ENCODE measurements around the gene POLQ. TPM values are rescaled to one million over a fixed set of nuclear protein-coding genes. Genes with fewer than 3 reads are reported as not detected.

Gene POLQ
- polyA plus RNA-seq, 1 donor (not counting 4 experiments of a cell fraction or from before 2014, with no cell fraction given) = 4.4 TPM

DNA sequence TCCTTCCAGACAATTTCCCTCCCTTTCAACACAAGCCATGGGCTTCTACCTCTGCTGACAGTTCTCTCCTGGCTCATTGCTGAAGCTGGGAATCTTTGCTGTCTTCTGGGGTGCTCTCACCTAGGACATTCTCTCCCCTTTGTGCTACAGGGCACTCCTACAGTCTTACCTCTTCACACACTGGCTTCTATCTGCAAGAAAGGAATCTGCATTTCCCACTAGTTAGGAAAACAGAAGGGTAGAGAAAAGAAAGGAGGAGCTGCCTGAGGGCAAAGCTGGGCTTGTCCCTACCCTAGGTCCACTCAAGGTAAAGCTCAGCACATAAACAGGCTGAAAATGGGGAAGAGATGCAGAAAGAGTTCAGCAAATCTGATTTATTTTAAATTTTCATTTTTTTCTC is 16.4 kb upstream of the POLQ start:
- H2AFZ ChIP-seq (ENCODE audit: control insufficient read depth, low read length) = no peak overlapping the region
- H3K9ac ChIP-seq (ENCODE audit: control insufficient read depth, extremely low read depth, insufficient read depth, low read length) = no peak overlapping the region
- H3K36me3 ChIP-seq (ENCODE audit: control insufficient read depth in 2 of 2, extremely low read depth in 1 of 2, insufficient read depth in 2 of 2, low read length in 2 of 2) = no peaks in the 10 kb centered on the region
- H3K27ac ChIP-seq (ENCODE audit: control insufficient read depth, insufficient read depth, low read length) = no peak overlapping the region
- H3K79me2 ChIP-seq (ENCODE audit: control insufficient read depth, insufficient read depth, low read length) = no peaks in the 10 kb centered on the region
- no peaks in the 10 kb centered on the region for H3K9me3 ChIP-seq (ENCODE audit: control insufficient read depth, low read depth, low read length)
- no peaks in the 10 kb centered on the region for H3K9me1 ChIP-seq (ENCODE audit: control insufficient read depth, extremely low read depth, insufficient read depth, low read length)
- H3K4me2 ChIP-seq (ENCODE audit: control insufficient read depth, extremely low read depth, insufficient read depth, low read depth, low read length) = no peak overlapping the region
- H3K27me3 ChIP-seq (ENCODE audit: control insufficient read depth, extremely low read depth, insufficient read depth, low read length) = no peaks in the 10 kb centered on the region
- DNase-seq (ENCODE audit: low read depth, low spot score) (no peak), FAIRE-seq (no peak)
- no peaks in the 10 kb centered on the region for H3K4me1 ChIP-seq (ENCODE audit: control insufficient read depth, extremely low read depth, insufficient read depth, low read length)
- H4K20me1 ChIP-seq (ENCODE audit: control insufficient read depth, extremely low read depth, insufficient read depth, low read length) = no peaks in the 10 kb centered on the region
- no peak overlapping the region for H3K4me3 ChIP-seq (ENCODE audit: control insufficient read depth in 2 of 3, extremely low read depth in 1 of 3, insufficient read depth in 2 of 3, low read depth in 1 of 3, low read length in 3 of 3)
- TF ChIP-seq, protein P1, sequence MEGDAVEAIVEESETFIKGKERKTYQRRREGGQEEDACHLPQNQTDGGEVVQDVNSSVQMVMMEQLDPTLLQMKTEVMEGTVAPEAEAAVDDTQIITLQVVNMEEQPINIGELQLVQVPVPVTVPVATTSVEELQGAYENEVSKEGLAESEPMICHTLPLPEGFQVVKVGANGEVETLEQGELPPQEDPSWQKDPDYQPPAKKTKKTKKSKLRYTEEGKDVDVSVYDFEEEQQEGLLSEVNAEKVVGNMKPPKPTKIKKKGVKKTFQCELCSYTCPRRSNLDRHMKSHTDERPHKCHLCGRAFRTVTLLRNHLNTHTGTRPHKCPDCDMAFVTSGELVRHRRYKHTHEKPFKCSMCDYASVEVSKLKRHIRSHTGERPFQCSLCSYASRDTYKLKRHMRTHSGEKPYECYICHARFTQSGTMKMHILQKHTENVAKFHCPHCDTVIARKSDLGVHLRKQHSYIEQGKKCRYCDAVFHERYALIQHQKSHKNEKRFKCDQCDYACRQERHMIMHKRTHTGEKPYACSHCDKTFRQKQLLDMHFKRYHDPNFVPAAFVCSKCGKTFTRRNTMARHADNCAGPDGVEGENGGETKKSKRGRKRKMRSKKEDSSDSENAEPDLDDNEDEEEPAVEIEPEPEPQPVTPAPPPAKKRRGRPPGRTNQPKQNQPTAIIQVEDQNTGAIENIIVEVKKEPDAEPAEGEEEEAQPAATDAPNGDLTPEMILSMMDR (optimal IDR thresholded peaks at IDR 0.05 in 1 of 3, IDR thresholded peaks at IDR 0.05 in 1 of 3, conservative IDR thresholded peaks at IDR 0.05 in 1 of 3; ENCODE audit: extremely low read depth in 1 of 3, insufficient read depth in 2 of 3, low read length in 3 of 3) = no peak
- TF ChIP-seq EZH2 (IDR thresholded peaks at IDR 0.05; ENCODE audit: low read length) = no peak
- dilution Hi-C loops (cut with MboI; ENCODE audit: extremely low pct_ligation_motif_present, low sequenced_read_pairs) = no loop called here

DNA sequence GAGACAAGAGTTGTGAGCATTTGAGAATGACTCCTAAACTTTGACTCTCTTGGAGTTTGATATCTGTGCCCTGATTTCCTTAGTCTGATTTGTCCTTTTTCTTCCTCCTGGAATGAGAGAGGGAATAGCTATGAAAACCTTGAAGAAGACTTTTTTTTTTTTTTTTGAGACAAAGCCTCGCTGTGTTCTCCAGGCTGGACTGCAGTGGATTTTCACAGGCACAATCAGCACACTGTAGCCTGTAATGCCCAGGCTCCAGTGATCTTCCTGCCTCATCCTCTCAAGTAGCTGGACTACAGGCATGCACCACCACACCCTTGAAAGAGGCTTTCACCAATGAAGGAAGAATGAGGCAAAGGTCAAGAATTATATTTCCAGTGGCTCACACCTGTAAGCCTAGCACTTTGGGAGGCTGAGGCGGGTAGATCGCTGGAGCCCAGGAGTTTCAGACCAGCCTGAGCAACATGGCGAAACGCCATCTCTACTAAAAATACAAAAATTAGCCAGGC is 11.7 kb upstream of the POLQ start:
- H4K20me1 ChIP-seq (ENCODE audit: control insufficient read depth, extremely low read depth, insufficient read depth, low read length) = no peaks in the 10 kb centered on the region
- H3K4me2 ChIP-seq (ENCODE audit: control insufficient read depth, extremely low read depth, insufficient read depth, low read depth, low read length) = no peak overlapping the region
- H3K36me3 ChIP-seq (ENCODE audit: control insufficient read depth in 2 of 2, extremely low read depth in 1 of 2, insufficient read depth in 2 of 2, low read length in 2 of 2) = no peaks in the 10 kb centered on the region
- H3K79me2 ChIP-seq (ENCODE audit: control insufficient read depth, insufficient read depth, low read length) = no peaks in the 10 kb centered on the region
- TF ChIP-seq EZH2 (IDR thresholded peaks at IDR 0.05; ENCODE audit: low read length) = no peak
- TF ChIP-seq, protein P1 (optimal IDR thresholded peaks at IDR 0.05 in 1 of 3, IDR thresholded peaks at IDR 0.05 in 1 of 3, conservative IDR thresholded peaks at IDR 0.05 in 1 of 3; ENCODE audit: extremely low read depth in 1 of 3, insufficient read depth in 2 of 3, low read length in 3 of 3) = no peak
- H3K27me3 ChIP-seq (ENCODE audit: control insufficient read depth, extremely low read depth, insufficient read depth, low read length) = no peaks in the 10 kb centered on the region
- no peak overlapping the region for H3K27ac ChIP-seq (ENCODE audit: control insufficient read depth, insufficient read depth, low read length)
- no peaks in the 10 kb centered on the region for H3K9me1 ChIP-seq (ENCODE audit: control insufficient read depth, extremely low read depth, insufficient read depth, low read length)
- FAIRE-seq (no peak), DNase-seq (ENCODE audit: low read depth, low spot score) (no peak)
- no peak overlapping the region for H3K9ac ChIP-seq (ENCODE audit: control insufficient read depth, extremely low read depth, insufficient read depth, low read length)
- no peak overlapping the region for H2AFZ ChIP-seq (ENCODE audit: control insufficient read depth, low read length)
- no peaks in the 10 kb centered on the region for H3K4me1 ChIP-seq (ENCODE audit: control insufficient read depth, extremely low read depth, insufficient read depth, low read length)
- dilution Hi-C loops (cut with MboI; ENCODE audit: extremely low pct_ligation_motif_present, low sequenced_read_pairs) = no loop called here
- H3K4me3 ChIP-seq (ENCODE audit: control insufficient read depth in 2 of 3, extremely low read depth in 1 of 3, insufficient read depth in 2 of 3, low read depth in 1 of 3, low read length in 3 of 3) = no peak overlapping the region
- no peaks in the 10 kb centered on the region for H3K9me3 ChIP-seq (ENCODE audit: control insufficient read depth, low read depth, low read length)

Measured in keratinocyte (primary cell).